GM12891 (cell line): ENCODE data around the gene OPCML.

Source experiments
- POLR2A ChIP-seq: IDR thresholded peaks from 2 replicates; pipeline ENCODE4 v1.6.1; 2011; ENCODE audit warnings: low read depth, low read length, control low read depth
- POLR2AphosphoS5 ChIP-seq: IDR thresholded peaks from 2 replicates; pipeline ENCODE4 v1.6.1; 2011; ENCODE audit warnings: low read depth, low read length, control low read depth

GRCh38 chr11:133531971-133532651 lies at the start of gene OPCML:
- TF ChIP-seq POLR2A: no peak
- no peak for TF ChIP-seq POLR2AphosphoS5
